Esophagus muscularis mucosa (tissue), 4 donors: ENCODE results near the gene GTF2B. TPM values are rescaled to one million over a fixed set of nuclear protein-coding genes. Genes with fewer than 3 reads are reported as not detected.
"Not testable (repeated sequence)": the region's sequence is repeated elsewhere in the genome, so short reads cannot be mapped to it uniquely, and the experiment has no call there.

Experiments used
- DNase-seq: peaks from one replicate; pipeline ENCODE4 v3.0.0-alpha.2; 2017; ENCODE audit errors: extremely low spot score
- H3K27ac ChIP-seq, 4 donors: fragments of 200-600 bp; sonication (generic); replicated peaks in 1 of 4; 1 replicate in 3 of 4; 2 replicates in 1 of 4; pipeline ENCODE4 v1.5.1; 2016 to 2019; ENCODE audit warnings: mild to moderate bottlenecking in 1 of 4
- H3K27me3 ChIP-seq, 4 donors: fragments of 200-600 bp; sonication (generic); one replicate each; pipeline versions ENCODE4 v1.5.1 to v1.6.0; 2016 to 2019
- H3K36me3 ChIP-seq, 4 donors: fragments of 200-600 bp; sonication (generic); one replicate each; pipeline ENCODE4 v1.5.1; 2016 to 2019
- H3K4me1 ChIP-seq, 4 donors: fragments of 200-600 bp; sonication (generic); one replicate each; pipeline ENCODE4 v1.5.1; 2016 to 2019
- H3K4me3 ChIP-seq, 4 donors: fragments of 200-600 bp; sonication (generic); 1 replicate in 2 of 4; 2 replicates in 2 of 4; pipeline ENCODE4 v1.5.1; 2016 to 2019; ENCODE audit warnings: mild to moderate bottlenecking in 4 of 4, moderate library complexity in 1 of 4
- H3K9me3 ChIP-seq, 4 donors: fragments of 200-600 bp; sonication (generic); 1 replicate in 3 of 4; 2 replicates in 1 of 4; pipeline ENCODE4 v1.5.1; 2016 to 2019
- EP300 ChIP-seq: sonication (generic); formaldehyde crosslinking; IDR thresholded peaks from one replicate; pipeline ENCODE4 v1.6.1; 2017; ENCODE audit warnings: antibody characterized with exemption
- POLR2A ChIP-seq: fragments of 450-650 bp; IDR thresholded peaks from one replicate; pipeline ENCODE4 v1.6.1; 2017; ENCODE audit warnings: antibody characterized with exemption, moderate library complexity, mild to moderate bottlenecking, low read depth
- POLR2AphosphoS5 ChIP-seq, 2 donors: sonication (generic); formaldehyde crosslinking; IDR thresholded peaks; one replicate each; pipeline ENCODE4 v1.6.1; 2017; ENCODE audit warnings: antibody characterized with exemption in 2 of 2
- WGBS: methylation state at CpG from one replicate; pipeline ENCODE4 v1.1.5; 2018; 5-methylcytosine and 5-hydroxymethylcytosine counted together
- intact Hi-C: fragments of 100-400 bp; cut with DNase I; formaldehyde crosslinking; loops from one replicate; pipeline ENCODE4 v1.15.1; 2023
- total RNA-seq, 4 donors: library from RNA; depleted of rRNA; stranded (reverse); fragments of >200 nt; gene quantifications; one replicate each; pipeline versions ENCODE4 v1.1.0 to v1.2.1, GENCODE V29; 2016
- TF ChIP-seq, protein P1 (sequence below), 3 experiments: fragments of 200-600 bp in 2 of 3; fragments of 450-650 bp in 1 of 3; sonication (generic) in 2 of 3; IDR thresholded peaks; one replicate each; pipeline ENCODE4 v1.5.1; 2017 to 2019; ENCODE audit warnings: antibody characterized with exemption in 3 of 3, mild to moderate bottlenecking in 2 of 3, moderate library complexity in 1 of 3

Gene GTF2B
- total RNA-seq, 4 donors from 2014 or later = 22.4 to 39.6 (median 24.2) TPM

DNA sequence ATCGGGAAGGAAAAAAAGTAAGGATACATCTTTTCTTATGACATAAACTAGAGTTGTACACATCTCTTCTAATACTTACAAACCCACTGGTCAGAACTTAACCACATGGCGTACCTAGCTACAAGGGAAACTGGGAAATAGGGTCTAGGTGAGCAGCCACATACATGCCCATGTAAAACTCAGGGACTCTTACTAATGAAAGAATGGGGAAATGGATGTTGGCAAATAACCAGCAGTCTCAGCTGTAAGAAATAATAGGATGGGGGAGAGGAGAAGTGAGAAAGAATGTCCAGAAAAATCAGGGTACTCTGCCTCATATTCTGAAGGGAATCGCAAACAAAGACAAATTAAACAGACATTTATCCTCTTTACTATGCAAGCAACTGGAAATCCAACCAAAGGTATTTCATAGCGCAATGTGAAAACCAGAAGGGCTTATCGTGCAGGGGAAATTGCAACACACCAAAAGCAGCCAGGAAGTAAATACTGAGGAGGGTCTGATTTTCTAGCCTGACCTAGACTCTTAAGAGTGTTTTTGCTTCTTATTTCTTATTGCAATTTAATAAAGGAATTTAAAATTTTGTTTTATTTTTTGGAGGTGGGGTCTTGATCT lies 17.5 kb downstream of the GTF2B start:
- intact Hi-C loops = loop anchor here (10.0 kb wide), 1 partner anchor 69 kb away; no protein-coding TSS in a partner anchor
- H3K4me1 ChIP-seq = peaks cover 22 to 51% (median 41%) of the 10 kb centered on the region in 4 donors
- TF ChIP-seq EP300 (no peak), POLR2A (no peak), POLR2AphosphoS5 (IDR thresholded peaks at IDR 0.05) (no peak)
- TF ChIP-seq, protein P1, sequence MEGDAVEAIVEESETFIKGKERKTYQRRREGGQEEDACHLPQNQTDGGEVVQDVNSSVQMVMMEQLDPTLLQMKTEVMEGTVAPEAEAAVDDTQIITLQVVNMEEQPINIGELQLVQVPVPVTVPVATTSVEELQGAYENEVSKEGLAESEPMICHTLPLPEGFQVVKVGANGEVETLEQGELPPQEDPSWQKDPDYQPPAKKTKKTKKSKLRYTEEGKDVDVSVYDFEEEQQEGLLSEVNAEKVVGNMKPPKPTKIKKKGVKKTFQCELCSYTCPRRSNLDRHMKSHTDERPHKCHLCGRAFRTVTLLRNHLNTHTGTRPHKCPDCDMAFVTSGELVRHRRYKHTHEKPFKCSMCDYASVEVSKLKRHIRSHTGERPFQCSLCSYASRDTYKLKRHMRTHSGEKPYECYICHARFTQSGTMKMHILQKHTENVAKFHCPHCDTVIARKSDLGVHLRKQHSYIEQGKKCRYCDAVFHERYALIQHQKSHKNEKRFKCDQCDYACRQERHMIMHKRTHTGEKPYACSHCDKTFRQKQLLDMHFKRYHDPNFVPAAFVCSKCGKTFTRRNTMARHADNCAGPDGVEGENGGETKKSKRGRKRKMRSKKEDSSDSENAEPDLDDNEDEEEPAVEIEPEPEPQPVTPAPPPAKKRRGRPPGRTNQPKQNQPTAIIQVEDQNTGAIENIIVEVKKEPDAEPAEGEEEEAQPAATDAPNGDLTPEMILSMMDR (IDR thresholded peaks at IDR 0.05) = no peak
- peaks cover 0 to 16% (median 0%) of the 10 kb centered on the region in 4 donors for H3K36me3 ChIP-seq
- H3K27ac ChIP-seq = no peak overlapping the region
- no peak for DNase-seq
- H3K9me3 ChIP-seq = no peaks in the 10 kb centered on the region
- H3K27me3 ChIP-seq = no peaks in the 10 kb centered on the region
- WGBS = 65% methylated on average over 5 of the region's 5 CpGs
- H3K4me3 ChIP-seq = no peak overlapping the region

DNA sequence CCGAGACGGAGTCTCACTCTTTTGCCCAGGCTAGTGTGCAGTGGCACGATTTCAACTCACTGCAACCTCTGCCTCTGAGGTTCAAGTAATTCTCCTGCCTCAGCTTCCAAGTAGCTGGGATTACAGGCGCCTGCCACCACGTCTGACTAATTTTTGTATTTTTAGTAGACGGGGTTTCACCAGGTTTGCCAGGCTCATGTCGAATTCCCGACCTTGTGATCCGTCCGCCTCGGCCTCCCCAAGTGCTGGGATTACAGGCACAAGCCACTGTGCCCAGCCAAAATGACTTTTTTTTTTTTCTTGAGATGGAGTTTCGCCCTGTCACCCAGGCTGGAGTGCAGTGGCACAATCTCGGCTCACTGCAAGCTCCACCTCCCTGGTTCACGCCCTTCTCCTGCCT lies 21.7 kb downstream of the GTF2B start:
- H3K27ac ChIP-seq, H3K9me3 ChIP-seq, DNase-seq, H3K4me3 ChIP-seq, H3K27me3 ChIP-seq: not testable (repeated sequence)
- peaks cover 17 to 38% (median 29%) of the 10 kb centered on the region in 4 donors for H3K4me1 ChIP-seq
- 97% methylated on average over 14 of the region's 14 CpGs for WGBS
- intact Hi-C loops = loop anchor here (10.0 kb wide), 1 partner anchor 65 kb away; no protein-coding TSS in a partner anchor
- peaks cover 0 to 11% (median 0%) of the 10 kb centered on the region in 4 donors for H3K36me3 ChIP-seq

DNA sequence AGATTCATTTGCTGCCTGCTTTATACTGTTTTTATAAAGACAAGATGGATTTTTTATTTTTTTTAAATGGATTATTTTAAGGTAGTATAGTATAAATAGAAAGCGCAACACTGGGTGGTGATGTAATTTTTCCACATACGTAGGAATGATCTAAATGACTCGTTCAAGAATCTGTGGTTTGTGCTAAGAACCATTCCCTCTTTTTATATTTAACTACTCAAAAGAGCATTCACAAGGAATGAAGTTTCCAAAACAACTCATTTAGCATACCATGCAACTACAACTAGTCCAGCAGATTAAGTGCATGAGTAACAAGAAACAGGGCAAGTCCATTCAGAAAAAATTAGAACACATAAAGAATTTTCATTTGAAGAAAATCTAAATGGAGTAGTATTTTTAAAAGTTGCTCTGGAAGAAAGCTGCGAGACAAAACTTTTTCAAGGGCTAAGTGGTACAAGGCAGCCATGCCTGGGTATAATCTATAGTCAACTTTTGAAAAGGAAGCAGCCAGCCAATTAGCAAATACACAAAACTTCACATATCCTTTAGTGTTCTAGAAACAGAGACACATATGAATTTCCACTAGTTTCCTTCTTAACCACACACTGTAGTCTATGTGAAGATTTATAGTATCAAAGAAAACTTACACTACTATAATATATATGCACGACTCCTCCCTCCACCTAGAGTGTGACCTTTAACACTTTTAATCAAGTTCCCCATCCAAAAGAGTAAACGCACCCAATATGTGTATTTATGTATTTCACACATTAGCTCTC lies 23.4 kb downstream of the GTF2B start:
- Histone ChIP-seq H3K27ac (no peak overlapping the region), H3K27me3 (no peaks in the 10 kb centered on the region), H3K36me3 (peaks cover 0 to 21% (median 5%) of the 10 kb centered on the region in 4 donors), H3K4me1 (peaks cover 12 to 34% (median 28%) of the 10 kb centered on the region in 4 donors), H3K9me3 (no peaks in the 10 kb centered on the region), H3K4me3 (no peak overlapping the region)
- no peak for DNase-seq
- no peak for TF ChIP-seq POLR2AphosphoS5 (IDR thresholded peaks at IDR 0.05)
- TF ChIP-seq, protein P1 (IDR thresholded peaks at IDR 0.05) = no peak
- no peak for TF ChIP-seq EP300
- TF ChIP-seq POLR2A = no peak
- intact Hi-C loops = no loop called here
- 62% methylated on average over 6 of the region's 6 CpGs for WGBS

DNA sequence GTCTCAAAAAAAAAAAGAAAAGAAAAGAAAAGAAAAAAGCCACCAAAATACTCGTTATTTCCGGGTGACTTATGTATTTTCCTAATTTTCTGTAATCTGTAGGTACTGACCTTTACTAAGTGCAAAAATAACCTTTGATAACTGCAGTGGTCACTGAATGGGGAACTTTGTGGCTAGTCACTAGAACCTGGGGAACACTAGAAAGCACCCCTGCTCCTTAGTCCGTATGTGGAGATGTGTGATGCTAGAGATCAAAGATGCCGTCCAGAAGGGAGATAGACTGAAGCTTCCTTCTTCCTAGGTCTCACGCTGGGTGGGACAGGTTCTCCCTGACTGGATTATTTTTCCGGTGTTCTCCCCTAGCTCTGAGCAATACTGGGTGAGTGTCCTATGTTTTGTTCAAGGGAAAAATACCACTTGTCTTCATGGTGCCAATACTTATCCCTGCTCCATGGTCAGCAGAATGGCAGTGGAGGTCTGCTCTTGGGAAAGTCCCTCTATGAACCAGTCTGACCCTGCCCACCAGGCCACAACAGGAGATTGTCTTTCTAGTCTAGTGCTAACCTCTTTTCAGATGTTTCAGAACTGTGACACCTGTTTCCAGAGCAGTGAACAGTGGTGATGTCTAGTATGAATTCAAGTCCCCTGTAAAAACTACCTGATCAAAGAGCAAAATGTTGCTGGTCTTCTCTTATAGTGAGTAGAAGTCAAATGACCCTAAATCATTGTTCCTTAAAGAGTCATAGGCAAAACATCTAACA lies 39.9 kb downstream of the GTF2B start:
- DNase-seq = no peak
- Histone ChIP-seq H3K4me3 (no peak overlapping the region), H3K9me3 (no peaks in the 10 kb centered on the region), H3K27ac (no peak overlapping the region), H3K36me3 (peaks cover 17 to 66% (median 43%) of the 10 kb centered on the region in 4 donors), H3K4me1 (no peaks in the 10 kb centered on the region), H3K27me3 (no peaks in the 10 kb centered on the region)
- 86% methylated on average over 6 of the region's 6 CpGs for WGBS
- intact Hi-C loops = no loop called here
- TF ChIP-seq, protein P1 (IDR thresholded peaks at IDR 0.05) = no peak
- no peak for TF ChIP-seq POLR2A

DNA sequence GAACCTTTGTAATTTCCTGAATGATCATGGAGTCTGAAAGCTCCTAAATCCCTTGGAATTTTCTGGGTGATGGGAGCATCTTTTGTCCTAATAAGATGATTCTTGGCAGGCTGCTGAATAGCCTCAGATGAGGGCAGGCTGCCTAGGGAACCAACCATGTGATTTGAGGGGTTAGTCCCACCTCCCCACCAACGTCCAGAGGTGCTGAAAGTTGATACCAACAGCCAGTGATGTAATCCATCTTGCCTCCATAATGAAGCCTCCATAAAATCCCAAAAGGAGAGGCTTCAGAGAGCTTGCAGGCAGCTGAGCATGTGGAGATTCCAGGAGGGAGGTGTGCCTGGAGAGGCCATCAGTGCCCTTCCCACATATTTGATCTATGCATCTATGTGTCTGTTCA lies 43.7 kb downstream of the GTF2B start:
- no peaks in the 10 kb centered on the region for H3K4me1 ChIP-seq
- H3K4me3 ChIP-seq = no peak overlapping the region
- H3K27me3 ChIP-seq = no peaks in the 10 kb centered on the region
- TF ChIP-seq, protein P1 (IDR thresholded peaks at IDR 0.05) = no peak
- WGBS = 27% methylated on average over 1 of the region's 1 CpG
- intact Hi-C loops = no loop called here
- no peak overlapping the region for H3K27ac ChIP-seq
- H3K9me3 ChIP-seq = no peaks in the 10 kb centered on the region
- no peak for DNase-seq
- H3K36me3 ChIP-seq = peaks cover 0 to 29% (median 15%) of the 10 kb centered on the region in 4 donors
